ENCODE data around the gene FAM83B. TPM values are rescaled to one million over a fixed set of nuclear protein-coding genes. Genes with fewer than 3 reads are reported as not detected.

Gene FAM83B
- polyA plus RNA-seq, 1 of the 3 experiments (the other 2 are of a cell fraction) = not detected

DNA sequence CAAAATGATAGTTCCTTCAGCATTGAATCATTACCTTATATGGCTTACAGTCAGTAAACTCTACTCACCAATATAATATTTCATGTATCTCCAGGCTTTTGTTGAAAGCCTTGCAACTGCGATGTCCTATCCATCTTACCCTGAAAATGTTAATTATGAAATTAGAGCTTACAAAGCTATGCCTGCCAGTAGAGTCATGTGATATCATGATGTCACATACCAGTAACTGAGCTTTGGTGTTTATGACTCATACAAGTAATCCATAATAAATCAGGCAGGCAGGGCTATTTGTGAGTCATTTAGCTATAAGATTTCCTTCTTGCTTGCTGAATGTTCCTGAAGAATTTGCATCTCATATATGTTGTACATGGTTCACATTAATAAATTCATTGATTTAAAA is 44.9 kb upstream of the FAM83B start:
- Histone ChIP-seq H4K20me1 (ENCODE audit: insufficient read depth) (no peaks in the 10 kb centered on the region), H3K4me1 (ENCODE audit: control insufficient read depth in 1 of 2, insufficient read depth in 2 of 2, low read depth in 1 of 2, low read length in 1 of 2) (no peaks in the 10 kb centered on the region; a peak in 1 of 4 replicates), H3K36me3 (replicated peaks in 1 of 2; ENCODE audit: control insufficient read depth in 1 of 2, insufficient read depth in 2 of 2, low read length in 1 of 2) (no peaks in the 10 kb centered on the region), H3K27me3 (ENCODE audit: insufficient read depth) (no peaks in the 10 kb centered on the region), H3K9ac (no peak overlapping the region), H3K4me3 (ENCODE audit: low read depth in 2 of 2, low read length in 1 of 2) (no peak overlapping the region), H3K9me3 (no peaks in the 10 kb centered on the region), H3K9me2 (no peaks in the 10 kb centered on the region), H3K79me2 (ENCODE audit: insufficient read depth) (no peaks in the 10 kb centered on the region), H3K4me2 (no peak overlapping the region), H2AFZ (ENCODE audit: low read depth) (no peak overlapping the region), H3F3A (replicated peaks; ENCODE audit: insufficient read depth) (no peaks in the 10 kb centered on the region), H3K27ac (ENCODE audit: low read depth in 2 of 2, low read length in 1 of 2) (no peak overlapping the region)
- TF ChIP-seq RXRA (IDR thresholded peaks at IDR 0.05; ENCODE audit: borderline replicate concordance, low read depth) (no peak), RCOR1 (IDR thresholded peaks at IDR 0.05; ENCODE audit: low read length) (no peak), ELF1 (IDR thresholded peaks at IDR 0.05) (no peak), GATA2 (CRISPR knock-in tag; IDR thresholded peaks at IDR 0.05) (no peak), TCF12 (IDR thresholded peaks at IDR 0.05) (no peak), EZH2phosphoT487 (IDR thresholded peaks at IDR 0.05; ENCODE audit: borderline replicate concordance, low read depth) (no peak), MXI1 (IDR thresholded peaks at IDR 0.05; ENCODE audit: low read depth, low read length) (no peak), CTCF (IDR thresholded peaks at IDR 0.05) (no peak), JUND (IDR thresholded peaks at IDR 0.05) (peak; percentile 58), POLR2AphosphoS5 (IDR thresholded peaks at IDR 0.05; ENCODE audit: low read depth, low read length) (no peak), FOSL2 (IDR thresholded peaks at IDR 0.05; ENCODE audit: borderline replicate concordance, low read depth) (peak; percentile 70; the same call in 1 of the 2 replicates), MEF2A (IDR thresholded peaks at IDR 0.05; ENCODE audit: borderline replicate concordance, low read depth) (no peak), SIN3A (IDR thresholded peaks at IDR 0.05; ENCODE audit: borderline replicate concordance, low read depth, low read length) (no peak), SMC3 (IDR thresholded peaks at IDR 0.05; ENCODE audit: low read depth, low read length) (no peak), FOXM1 (IDR thresholded peaks at IDR 0.05; ENCODE audit: low read depth) (no peak), YY1 (IDR thresholded peaks at IDR 0.05; ENCODE audit: low read depth) (no peak), NFIC (IDR thresholded peaks at IDR 0.05; ENCODE audit: borderline replicate concordance) (no peak; the same call in 1 of the 2 replicates), CHD2 (IDR thresholded peaks at IDR 0.05; ENCODE audit: low read length, partially characterized antibody) (no peak)
- TF ChIP-seq, protein P1, sequence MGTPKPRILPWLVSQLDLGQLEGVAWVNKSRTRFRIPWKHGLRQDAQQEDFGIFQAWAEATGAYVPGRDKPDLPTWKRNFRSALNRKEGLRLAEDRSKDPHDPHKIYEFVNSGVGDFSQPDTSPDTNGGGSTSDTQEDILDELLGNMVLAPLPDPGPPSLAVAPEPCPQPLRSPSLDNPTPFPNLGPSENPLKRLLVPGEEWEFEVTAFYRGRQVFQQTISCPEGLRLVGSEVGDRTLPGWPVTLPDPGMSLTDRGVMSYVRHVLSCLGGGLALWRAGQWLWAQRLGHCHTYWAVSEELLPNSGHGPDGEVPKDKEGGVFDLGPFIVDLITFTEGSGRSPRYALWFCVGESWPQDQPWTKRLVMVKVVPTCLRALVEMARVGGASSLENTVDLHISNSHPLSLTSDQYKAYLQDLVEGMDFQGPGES (IDR thresholded peaks at IDR 0.05; ENCODE audit: low read depth, low read length) = no peak
- TF ChIP-seq, protein P2, sequence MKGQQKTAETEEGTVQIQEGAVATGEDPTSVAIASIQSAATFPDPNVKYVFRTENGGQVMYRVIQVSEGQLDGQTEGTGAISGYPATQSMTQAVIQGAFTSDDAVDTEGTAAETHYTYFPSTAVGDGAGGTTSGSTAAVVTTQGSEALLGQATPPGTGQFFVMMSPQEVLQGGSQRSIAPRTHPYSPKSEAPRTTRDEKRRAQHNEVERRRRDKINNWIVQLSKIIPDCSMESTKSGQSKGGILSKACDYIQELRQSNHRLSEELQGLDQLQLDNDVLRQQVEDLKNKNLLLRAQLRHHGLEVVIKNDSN (IDR thresholded peaks at IDR 0.05; ENCODE audit: borderline replicate concordance, low read depth) = peak; percentile 41; the same call in 1 of the 2 replicates
- TF ChIP-seq, protein P3, sequence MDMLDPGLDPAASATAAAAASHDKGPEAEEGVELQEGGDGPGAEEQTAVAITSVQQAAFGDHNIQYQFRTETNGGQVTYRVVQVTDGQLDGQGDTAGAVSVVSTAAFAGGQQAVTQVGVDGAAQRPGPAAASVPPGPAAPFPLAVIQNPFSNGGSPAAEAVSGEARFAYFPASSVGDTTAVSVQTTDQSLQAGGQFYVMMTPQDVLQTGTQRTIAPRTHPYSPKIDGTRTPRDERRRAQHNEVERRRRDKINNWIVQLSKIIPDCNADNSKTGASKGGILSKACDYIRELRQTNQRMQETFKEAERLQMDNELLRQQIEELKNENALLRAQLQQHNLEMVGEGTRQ (IDR thresholded peaks at IDR 0.05; ENCODE audit: borderline replicate concordance, low read depth, low read length) = no peak
- TF ChIP-seq, protein P4, sequence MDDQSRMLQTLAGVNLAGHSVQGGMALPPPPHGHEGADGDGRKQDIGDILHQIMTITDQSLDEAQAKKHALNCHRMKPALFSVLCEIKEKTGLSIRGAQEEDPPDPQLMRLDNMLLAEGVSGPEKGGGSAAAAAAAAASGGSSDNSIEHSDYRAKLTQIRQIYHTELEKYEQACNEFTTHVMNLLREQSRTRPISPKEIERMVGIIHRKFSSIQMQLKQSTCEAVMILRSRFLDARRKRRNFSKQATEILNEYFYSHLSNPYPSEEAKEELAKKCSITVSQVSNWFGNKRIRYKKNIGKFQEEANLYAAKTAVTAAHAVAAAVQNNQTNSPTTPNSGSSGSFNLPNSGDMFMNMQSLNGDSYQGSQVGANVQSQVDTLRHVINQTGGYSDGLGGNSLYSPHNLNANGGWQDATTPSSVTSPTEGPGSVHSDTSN (IDR thresholded peaks at IDR 0.05) = peak; percentile 66
- TF ChIP-seq, protein P5, sequence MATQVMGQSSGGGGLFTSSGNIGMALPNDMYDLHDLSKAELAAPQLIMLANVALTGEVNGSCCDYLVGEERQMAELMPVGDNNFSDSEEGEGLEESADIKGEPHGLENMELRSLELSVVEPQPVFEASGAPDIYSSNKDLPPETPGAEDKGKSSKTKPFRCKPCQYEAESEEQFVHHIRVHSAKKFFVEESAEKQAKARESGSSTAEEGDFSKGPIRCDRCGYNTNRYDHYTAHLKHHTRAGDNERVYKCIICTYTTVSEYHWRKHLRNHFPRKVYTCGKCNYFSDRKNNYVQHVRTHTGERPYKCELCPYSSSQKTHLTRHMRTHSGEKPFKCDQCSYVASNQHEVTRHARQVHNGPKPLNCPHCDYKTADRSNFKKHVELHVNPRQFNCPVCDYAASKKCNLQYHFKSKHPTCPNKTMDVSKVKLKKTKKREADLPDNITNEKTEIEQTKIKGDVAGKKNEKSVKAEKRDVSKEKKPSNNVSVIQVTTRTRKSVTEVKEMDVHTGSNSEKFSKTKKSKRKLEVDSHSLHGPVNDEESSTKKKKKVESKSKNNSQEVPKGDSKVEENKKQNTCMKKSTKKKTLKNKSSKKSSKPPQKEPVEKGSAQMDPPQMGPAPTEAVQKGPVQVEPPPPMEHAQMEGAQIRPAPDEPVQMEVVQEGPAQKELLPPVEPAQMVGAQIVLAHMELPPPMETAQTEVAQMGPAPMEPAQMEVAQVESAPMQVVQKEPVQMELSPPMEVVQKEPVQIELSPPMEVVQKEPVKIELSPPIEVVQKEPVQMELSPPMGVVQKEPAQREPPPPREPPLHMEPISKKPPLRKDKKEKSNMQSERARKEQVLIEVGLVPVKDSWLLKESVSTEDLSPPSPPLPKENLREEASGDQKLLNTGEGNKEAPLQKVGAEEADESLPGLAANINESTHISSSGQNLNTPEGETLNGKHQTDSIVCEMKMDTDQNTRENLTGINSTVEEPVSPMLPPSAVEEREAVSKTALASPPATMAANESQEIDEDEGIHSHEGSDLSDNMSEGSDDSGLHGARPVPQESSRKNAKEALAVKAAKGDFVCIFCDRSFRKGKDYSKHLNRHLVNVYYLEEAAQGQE (IDR thresholded peaks at IDR 0.05; ENCODE audit: low read depth, low read length) = no peak
- CTCF ChIA-PET = no interaction called here
- 12% methylated on average over 1 of the region's 1 CpG for whole genome bisulfite sequencing (ENCODE audit: low lambda C conversion rate)
- POLR2A ChIA-PET = no interaction called here
- no peak for DNase-seq

Measured in SK-N-SH (cell line).